ACC112 (cell line): ENCODE data around the gene AHRR.
"Not testable (repeated sequence)": the region's sequence is repeated elsewhere in the genome, so short reads cannot be mapped to it uniquely, and the experiment has no call there.

Experiments
- H2AFZ ChIP-seq: fragments of 200-600 bp; sonication (generic); one replicate; pipeline ENCODE4 v1.6.0; 2017; ENCODE audit warnings: antibody characterized with exemption, low read length; ENCODE audit not compliant: unreplicated experiment
- H3K27ac ChIP-seq: fragments of 200-600 bp; sonication (generic); 2 replicates; pipeline ENCODE4 v1.5.1; 2014; ENCODE audit warnings: low read depth, mild to moderate bottlenecking, antibody characterized with exemption, low read length, moderate library complexity
- H3K27me3 ChIP-seq: fragments of 200-600 bp; sonication (generic); 2 replicates; pipeline ENCODE4 v1.6.1; 2014; ENCODE audit warnings: mild to moderate bottlenecking, antibody characterized with exemption, low read length, moderate library complexity, mixed read lengths; ENCODE audit not compliant: insufficient read depth
- H3K36me3 ChIP-seq: fragments of 200-600 bp; sonication (generic); 2 replicates; pipeline ENCODE4 v1.6.1; 2016; ENCODE audit warnings: mild to moderate bottlenecking, antibody characterized with exemption, low read length, moderate library complexity, mixed read lengths; ENCODE audit not compliant: insufficient read depth
- H3K4me1 ChIP-seq: fragments of 200-600 bp; sonication (generic); one replicate; pipeline ENCODE4 v1.6.1; 2016; ENCODE audit warnings: low read length, mixed read lengths; ENCODE audit not compliant: insufficient read depth, unreplicated experiment, control insufficient read depth
- H3K4me3 ChIP-seq: fragments of 200-600 bp; sonication (generic); 2 replicates; pipeline ENCODE4 v1.5.1; 2014; ENCODE audit warnings: mild to moderate bottlenecking, low read depth, low read length
- H3K79me2 ChIP-seq: fragments of 200-600 bp; sonication (generic); one replicate; pipeline ENCODE4 v1.6.0; 2016; ENCODE audit warnings: low read length; ENCODE audit not compliant: control insufficient read depth, unreplicated experiment, insufficient read depth

AHRR gene

DNA sequence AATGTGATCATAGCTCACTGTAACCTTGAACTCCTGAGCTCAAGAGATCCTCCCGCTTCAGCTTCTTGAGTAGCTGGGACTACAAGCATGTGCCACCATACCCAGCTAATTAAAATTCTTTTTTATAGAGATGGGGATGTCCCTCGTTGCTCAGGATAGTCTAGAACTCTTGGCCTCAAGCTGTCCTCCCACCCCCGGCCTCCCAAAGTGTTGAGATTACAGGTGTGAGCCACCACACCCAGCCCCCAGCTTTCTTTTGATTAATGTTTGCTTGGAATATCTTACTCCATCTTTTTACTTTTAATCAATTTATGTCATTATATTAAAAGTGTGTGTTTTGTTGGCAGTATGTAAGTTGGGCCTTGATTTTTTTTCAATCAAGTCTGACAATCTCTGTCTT is 62.1 kb downstream of the AHRR start:
- Histone ChIP-seq H3K27me3 (no peaks in the 10 kb centered on the region), H2AFZ (no peak overlapping the region), H3K4me3 (no peak overlapping the region), H3K27ac (no peak overlapping the region), H3K79me2 (no peaks in the 10 kb centered on the region), H3K4me1 (peaks cover 27% of the 10 kb centered on the region), H3K36me3 (peaks cover 54% of the 10 kb centered on the region)

DNA sequence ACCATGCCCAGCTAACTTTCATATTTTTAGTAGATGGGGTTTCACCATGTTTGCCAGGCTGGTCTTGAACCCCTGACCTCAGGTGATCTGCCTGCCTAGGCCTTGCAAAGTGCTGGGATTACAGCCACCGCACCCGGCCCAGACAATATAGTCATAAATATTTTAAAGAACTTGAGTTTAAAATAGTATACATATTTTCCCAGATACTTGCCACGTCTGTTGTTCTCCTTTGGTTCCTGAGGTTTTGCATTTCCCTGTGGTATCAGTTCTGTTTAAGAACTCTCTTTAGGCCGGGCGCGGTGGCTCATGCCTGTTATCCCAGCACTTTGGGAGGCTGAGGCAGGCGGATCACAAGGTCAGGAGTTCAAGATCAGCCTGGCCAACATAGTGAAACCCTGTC is 63.1 kb downstream of the AHRR start:
- Histone ChIP-seq H3K36me3 (peaks cover 44% of the 10 kb centered on the region), H3K4me1 (peaks cover 18% of the 10 kb centered on the region)
- not testable (repeated sequence) for H3K4me3 ChIP-seq, H2AFZ ChIP-seq, H3K27ac ChIP-seq, H3K79me2 ChIP-seq, H3K27me3 ChIP-seq

DNA sequence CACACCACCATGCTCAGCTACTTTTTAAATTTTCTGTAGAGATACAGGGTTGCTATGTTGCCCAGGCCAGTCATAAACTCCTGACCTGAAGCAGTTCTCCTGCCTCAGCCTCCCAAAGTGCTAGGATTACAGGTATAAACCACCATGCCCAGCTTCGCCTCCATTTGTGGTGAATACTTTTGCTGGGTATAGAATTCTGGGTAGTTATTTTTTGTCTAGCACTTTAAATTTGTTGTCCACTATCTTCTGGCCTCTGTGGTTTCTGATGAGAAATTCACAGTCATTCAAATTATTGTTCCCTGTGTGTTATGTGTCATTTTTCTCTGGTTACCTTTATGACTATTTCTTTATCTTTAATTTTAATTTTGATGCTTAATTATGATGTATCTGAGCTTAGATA is 63.8 kb downstream of the AHRR start:
- no peaks in the 10 kb centered on the region for H3K27me3 ChIP-seq
- H3K36me3 ChIP-seq = peaks cover 37% of the 10 kb centered on the region
- peaks cover 10% of the 10 kb centered on the region for H3K4me1 ChIP-seq
- no peak overlapping the region for H2AFZ ChIP-seq
- no peak overlapping the region for H3K27ac ChIP-seq
- no peak overlapping the region for H3K4me3 ChIP-seq
- no peaks in the 10 kb centered on the region for H3K79me2 ChIP-seq

DNA sequence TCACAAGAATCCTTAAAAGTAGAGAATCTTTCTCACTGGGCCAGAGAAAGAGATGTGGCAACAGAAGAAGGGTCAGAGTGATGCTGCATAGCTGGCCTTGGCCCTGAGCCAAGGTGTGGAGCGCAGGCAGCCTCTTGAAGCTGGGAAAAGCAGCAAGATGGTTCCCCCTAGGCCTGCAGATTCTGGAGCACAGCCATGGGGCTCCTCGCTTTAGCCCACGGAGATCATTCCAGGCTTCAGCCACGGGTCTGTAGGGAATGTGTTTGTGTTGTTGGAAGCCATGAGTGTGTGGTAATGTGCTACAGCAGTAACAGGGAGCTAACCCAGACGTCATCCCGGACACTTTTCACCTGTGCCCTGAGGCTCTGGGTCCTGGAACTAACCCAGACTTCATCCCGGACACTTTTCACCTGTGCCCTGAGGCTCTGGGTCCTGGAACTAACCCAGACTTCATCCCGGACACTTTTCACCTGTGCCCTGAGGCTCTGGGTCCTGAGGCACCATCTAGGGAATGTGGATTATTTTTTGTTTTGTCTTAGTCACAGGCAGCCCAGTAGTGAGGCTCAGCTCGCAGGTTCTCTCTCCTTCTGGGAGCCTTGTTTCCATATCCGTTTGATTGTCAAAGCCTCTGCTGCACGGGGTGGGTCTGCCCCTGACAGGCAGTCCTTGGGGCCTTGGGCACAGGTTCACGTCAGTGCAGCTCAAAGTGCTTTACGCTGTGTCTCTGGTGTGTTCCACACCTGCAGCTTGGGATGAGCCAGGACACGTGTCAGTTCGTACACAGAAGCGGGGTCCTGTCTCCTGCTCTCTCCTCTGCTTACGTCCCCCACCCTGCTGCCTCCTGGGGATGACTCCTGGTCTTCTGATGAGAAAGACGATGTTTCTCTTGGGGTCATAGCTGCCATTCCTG is 65.2 kb downstream of the AHRR start:
- Histone ChIP-seq H3K79me2 (no peaks in the 10 kb centered on the region), H3K4me1 (peaks cover 4% of the 10 kb centered on the region), H3K36me3 (peaks cover 36% of the 10 kb centered on the region), H2AFZ (no peak overlapping the region), H3K27ac (0 out of 2 replicates have a peak overlapping the region, but pooled peaks have one; percentile 12), H3K27me3 (no peaks in the 10 kb centered on the region), H3K4me3 (no peak overlapping the region)

DNA sequence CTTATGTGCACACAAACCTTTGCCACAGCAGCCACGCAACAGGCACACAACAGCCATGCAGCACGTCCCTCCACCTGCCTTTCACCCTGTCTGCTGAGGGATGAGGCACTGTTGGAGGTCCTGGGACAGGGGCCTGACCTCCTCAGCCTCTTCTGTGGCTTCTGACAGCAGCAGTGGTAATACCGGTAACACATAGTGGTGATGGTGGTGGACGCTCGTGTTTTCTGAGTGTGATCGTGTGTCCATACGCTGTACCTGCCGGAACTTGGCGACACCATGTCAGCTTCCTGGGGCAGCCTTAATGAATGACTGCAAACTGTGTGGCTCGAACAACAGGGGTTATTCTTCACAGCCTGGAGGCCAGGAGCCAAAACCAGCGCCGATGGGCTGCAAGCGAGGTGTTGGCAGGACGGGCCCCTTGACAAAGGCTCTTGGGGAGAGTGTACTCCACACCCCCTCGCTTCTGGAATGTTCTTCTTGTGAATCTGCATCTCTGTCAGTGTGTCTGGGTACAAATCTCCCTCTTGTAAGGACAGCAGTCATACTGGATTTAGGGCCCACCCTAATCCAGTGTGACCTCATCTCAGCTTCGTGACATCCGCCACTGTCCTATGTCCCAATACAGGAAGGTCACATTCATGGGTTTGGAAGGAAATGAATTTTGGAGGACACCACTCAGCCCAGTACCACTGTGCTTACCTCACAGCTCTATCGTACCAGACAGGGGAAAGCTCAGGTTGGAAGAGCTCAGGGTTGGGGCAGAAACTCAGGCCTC is 66.2 kb downstream of the AHRR start:
- H3K4me1 ChIP-seq = peaks cover 4% of the 10 kb centered on the region

DNA sequence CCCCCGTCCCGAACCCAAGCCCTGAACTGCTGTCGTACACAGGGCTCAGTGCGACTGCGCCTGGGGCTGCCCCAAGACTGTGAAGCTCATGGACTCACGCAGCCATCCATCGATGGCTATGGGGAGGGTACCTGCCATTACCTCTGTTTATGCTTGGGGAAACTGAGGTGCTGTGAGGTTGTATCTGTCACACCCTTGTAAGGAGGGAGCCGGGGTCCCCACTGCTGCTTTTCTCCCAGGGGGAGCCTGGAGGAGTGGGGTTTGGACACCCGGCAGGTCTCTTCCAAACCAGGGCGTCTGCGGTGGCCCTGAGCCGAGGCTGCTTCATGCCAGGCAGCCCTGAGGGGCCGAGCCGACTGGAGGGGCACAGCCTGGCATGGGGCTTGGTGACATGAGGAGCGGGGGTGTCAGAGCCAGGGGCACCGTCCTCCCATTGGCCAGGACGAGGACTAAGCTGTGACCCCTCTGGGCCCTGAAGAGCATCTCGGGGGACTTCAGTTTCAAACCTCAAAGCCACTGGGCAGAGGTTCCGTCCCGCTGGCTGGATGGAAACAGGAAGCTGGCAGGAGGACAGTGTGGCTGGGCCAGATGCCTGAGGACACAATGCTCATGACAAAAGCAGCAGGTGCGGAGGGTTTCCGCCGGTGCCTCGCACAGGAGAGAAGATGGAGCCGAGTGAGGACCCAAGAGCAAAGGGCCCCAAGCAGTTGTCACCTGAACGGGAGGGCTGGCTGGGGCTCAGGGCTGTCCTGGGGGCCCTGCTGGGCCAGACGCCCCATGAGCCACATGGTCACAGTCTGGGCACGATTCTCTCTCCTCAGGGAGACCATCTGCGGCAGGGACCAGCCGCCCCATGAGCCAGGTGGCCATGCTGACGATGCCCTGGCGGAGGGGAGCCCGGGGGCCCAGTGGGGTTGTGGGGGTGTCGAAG is 67.0 kb downstream of the AHRR start:
- H3K36me3 ChIP-seq = peaks cover 23% of the 10 kb centered on the region
- no peaks in the 10 kb centered on the region for H3K27me3 ChIP-seq
- no peak overlapping the region for H3K4me3 ChIP-seq
- H2AFZ ChIP-seq = no peak overlapping the region
- H3K27ac ChIP-seq = no peak overlapping the region
- H3K4me1 ChIP-seq = peaks cover 4% of the 10 kb centered on the region
- no peaks in the 10 kb centered on the region for H3K79me2 ChIP-seq

More for the DNA sequence above, 66.2 kb downstream of the AHRR start:
- Histone ChIP-seq H3K36me3 (peaks cover 28% of the 10 kb centered on the region), H2AFZ (no peak overlapping the region), H3K4me3 (no peak overlapping the region), H3K79me2 (no peaks in the 10 kb centered on the region), H3K27me3 (no peaks in the 10 kb centered on the region), H3K27ac (no peak overlapping the region)

DNA sequence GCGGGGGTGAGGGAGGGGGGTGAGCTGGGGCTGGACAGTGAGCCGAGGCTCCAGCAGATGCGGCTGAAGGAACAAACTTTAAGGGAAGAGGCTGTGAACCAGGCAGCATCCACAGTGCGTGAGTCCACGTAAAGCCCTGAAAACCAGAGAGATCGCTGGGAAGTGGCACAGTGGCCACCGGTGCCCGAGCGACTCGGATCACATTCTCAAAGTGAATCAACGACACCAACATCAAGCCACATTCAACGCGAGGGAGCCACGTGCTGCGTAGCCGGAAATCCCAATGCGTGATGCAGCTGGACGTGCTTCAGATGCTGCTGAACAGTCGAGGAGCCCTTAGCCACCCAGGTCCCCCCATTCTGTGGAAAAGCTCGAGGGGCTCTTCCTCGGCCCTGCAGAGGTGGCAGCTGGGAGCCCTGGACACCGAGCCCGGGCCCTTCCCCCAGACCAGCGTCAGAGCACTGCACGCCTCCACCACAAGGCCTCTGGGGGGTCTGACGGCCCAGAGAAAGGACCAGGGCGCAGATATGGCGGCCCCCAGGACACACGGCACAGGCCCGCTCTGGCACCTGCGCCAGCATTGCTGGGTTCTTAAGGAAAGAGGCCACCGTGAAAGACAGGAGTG is 67.8 kb downstream of the AHRR start:
- Histone ChIP-seq H3K4me3 (no peak overlapping the region), H3K36me3 (peaks cover 17% of the 10 kb centered on the region), H2AFZ (no peak overlapping the region), H3K4me1 (peaks cover 4% of the 10 kb centered on the region), H3K27ac (no peak overlapping the region), H3K79me2 (no peaks in the 10 kb centered on the region), H3K27me3 (no peaks in the 10 kb centered on the region)

DNA sequence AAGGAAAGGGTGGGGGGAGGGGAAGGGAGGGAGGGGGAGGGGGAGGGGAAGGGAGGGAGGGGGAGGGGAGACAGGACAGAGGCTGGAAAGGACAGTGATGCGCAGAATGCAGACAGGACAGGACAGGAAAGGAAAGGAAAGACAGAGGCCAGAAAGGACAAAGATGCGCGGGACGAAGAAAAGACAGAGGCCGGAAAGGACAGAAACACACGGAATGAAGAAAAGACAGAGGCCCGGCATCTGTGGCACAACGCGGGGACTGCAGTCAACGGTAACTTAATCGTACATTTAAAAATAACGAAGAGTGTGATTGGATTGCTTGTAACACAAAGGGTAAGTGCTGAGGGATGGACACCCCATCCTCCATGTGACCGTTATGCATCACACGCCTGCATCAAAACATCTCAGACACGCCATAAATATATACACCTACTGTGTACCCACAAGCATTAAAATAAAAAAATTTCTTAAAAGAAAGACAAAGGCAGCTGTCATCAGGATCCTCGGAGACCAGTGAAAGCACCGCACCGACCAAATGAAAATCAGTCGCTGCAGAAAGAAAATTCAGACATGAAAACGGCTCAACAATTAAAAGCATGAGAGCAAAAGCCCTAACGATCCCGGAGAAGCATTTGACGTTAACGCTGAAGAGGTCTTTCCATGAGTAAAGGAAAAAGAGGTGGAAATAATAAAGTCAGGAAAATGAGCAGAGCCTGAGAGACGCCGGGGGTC is 68.5 kb downstream of the AHRR start:
- Histone ChIP-seq H3K36me3 (peaks cover 12% of the 10 kb centered on the region), H3K27me3 (no peaks in the 10 kb centered on the region), H3K79me2 (no peaks in the 10 kb centered on the region), H3K4me1 (peaks cover 11% of the 10 kb centered on the region), H3K4me3 (no peak overlapping the region), H2AFZ (no peak overlapping the region), H3K27ac (no peak overlapping the region)

DNA sequence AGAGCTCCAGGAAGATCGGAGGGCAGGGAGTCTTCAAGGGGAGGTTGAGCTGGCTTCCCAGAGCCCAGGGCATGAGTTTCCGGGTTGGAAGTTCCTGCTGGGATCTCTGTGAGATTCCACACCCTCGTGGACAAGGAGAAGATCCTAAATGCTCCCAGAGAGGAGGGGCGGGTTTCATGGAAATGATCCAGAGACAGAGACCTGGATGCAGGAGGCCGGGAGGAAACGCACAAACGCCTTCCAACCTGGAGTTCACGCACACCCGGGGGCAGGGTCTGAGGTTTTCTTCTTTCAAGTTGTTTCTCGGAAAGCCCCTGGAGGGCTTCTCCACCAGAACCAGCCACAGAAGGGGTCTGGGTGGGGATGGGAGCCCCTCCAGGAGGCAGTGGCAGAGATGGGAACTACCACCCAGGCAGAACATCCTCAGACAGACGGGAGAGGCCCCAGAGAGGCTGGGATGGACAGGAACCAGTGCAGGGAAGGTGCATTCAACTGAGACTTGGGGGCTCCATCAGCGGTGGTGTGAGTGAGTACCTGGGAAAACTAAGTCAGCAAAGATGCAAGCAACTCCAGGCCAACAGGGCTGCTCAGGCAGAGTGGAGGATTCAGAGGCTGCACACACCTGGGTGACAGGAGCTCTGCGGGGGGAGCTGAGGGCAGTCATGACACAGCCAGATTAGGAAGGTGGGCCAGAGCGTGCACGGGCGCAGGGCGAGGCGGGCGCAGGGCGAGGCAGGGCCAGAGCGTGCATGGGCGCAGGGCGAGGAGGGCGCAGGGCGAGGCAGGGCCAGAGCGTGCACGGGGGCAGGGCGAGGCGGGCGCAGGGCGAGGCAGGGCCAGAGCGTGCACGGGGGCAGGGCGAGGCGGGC is 69.3 kb downstream of the AHRR start:
- H3K4me3 ChIP-seq = no peak overlapping the region
- no peak overlapping the region for H2AFZ ChIP-seq
- no peak overlapping the region for H3K27ac ChIP-seq
- no peaks in the 10 kb centered on the region for H3K79me2 ChIP-seq
- peaks cover 4% of the 10 kb centered on the region; the same call in 1 of the 2 replicates for H3K36me3 ChIP-seq
- peaks cover 19% of the 10 kb centered on the region for H3K4me1 ChIP-seq
- no peaks in the 10 kb centered on the region for H3K27me3 ChIP-seq
